GM18520 (cell line): ENCODE data around the gene B4GALT6.
A peak's percentile ranks its signal among the peaks of the same experiment; 100 is the strongest.

Experiments
- ATAC-seq: cut with Tn5 transposase; IDR thresholded peaks from one replicate; pipeline ENCODE4 v1.9.1; 2021; ENCODE audit not compliant: unreplicated experiment

Gene B4GALT6

GRCh38 chr18:31694297-31694696 is 9.9 kb upstream of the B4GALT6 start:
- ATAC-seq: no peak

GRCh38 chr18:31688606-31689005 is 4.2 kb upstream of the B4GALT6 start:
- no peak for ATAC-seq

- no peak for ATAC-seq
These were observed 2.9 kb upstream of the B4GALT6 start for GRCh38 chr18:31686986-31687928.

GRCh38 chr18:31686572-31686971 is 2.2 kb upstream of the B4GALT6 start:
- no peak for ATAC-seq

GRCh38 chr18:31685097-31686082 is 1.0 kb upstream of the B4GALT6 start:
- peak; percentile 81 for ATAC-seq

GRCh38 chr18:31683968-31684278 is 458 bp downstream of the B4GALT6 start:
- ATAC-seq: no peak

GRCh38 chr18:31683106-31683505 is 1.3 kb downstream of the B4GALT6 start:
- ATAC-seq: no peak

GRCh38 chr18:31680831-31681568 is 3.4 kb downstream of the B4GALT6 start:
- no peak for ATAC-seq

- no peak for ATAC-seq
These were observed 4.0 kb downstream of the B4GALT6 start for GRCh38 chr18:31680433-31680811.

GRCh38 chr18:31679791-31680432 is 4.5 kb downstream of the B4GALT6 start:
- no peak for ATAC-seq

GRCh38 chr18:31679133-31679742 is 5.1 kb downstream of the B4GALT6 start:
- no peak for ATAC-seq

- no peak for ATAC-seq
These were observed 6.0 kb downstream of the B4GALT6 start for GRCh38 chr18:31678425-31678824.

GRCh38 chr18:31677592-31677991 is 6.8 kb downstream of the B4GALT6 start:
- no peak for ATAC-seq

- no peak for ATAC-seq
These were observed 9.0 kb downstream of the B4GALT6 start for GRCh38 chr18:31675404-31675803.

GRCh38 chr18:31672628-31673135 is 11.7 kb downstream of the B4GALT6 start:
- ATAC-seq: no peak

GRCh38 chr18:31671951-31672350 is 12.4 kb downstream of the B4GALT6 start:
- no peak for ATAC-seq

GRCh38 chr18:31669541-31669940 is 14.8 kb downstream of the B4GALT6 start:
- no peak for ATAC-seq

- ATAC-seq: no peak
These were observed 17.2 kb downstream of the B4GALT6 start for GRCh38 chr18:31667185-31667584.

GRCh38 chr18:31666055-31666454 is 18.3 kb downstream of the B4GALT6 start:
- ATAC-seq: no peak

- ATAC-seq: no peak
These were observed 20.3 kb downstream of the B4GALT6 start for GRCh38 chr18:31664101-31664500.
